AG09319 (cell line): ENCODE results near the gene SMG6.
A peak's percentile ranks its signal among the peaks of the same experiment; 100 is the strongest.

ENCODE experiments used
- DNase-seq: peaks from one replicate; pipeline ENCODE4 v3.0.0-alpha.2; 2010; ENCODE audit warnings: low read depth; ENCODE audit errors: extremely low read depth
- CTCF ChIP-seq: IDR thresholded peaks from 2 replicates; pipeline ENCODE4 v1.5.1; 2011; ENCODE audit warnings: low read depth, mild to moderate bottlenecking, inconsistent platforms, low read length, moderate library complexity

SMG6 gene

GRCh38 chr17:2028737-2029136 lies 274.8 kb downstream of the SMG6 start:
- TF ChIP-seq CTCF = no peak
- no peak for DNase-seq

- TF ChIP-seq CTCF = no peak
- DNase-seq = no peak
These were observed 275.4 kb downstream of the SMG6 start for GRCh38 chr17:2028234-2028614.

- no peak for TF ChIP-seq CTCF
- no peak for DNase-seq
These were observed 275.9 kb downstream of the SMG6 start for GRCh38 chr17:2027528-2028233.

- no peak for DNase-seq
- TF ChIP-seq CTCF = peak; percentile 88
These were observed 277.8 kb downstream of the SMG6 start for GRCh38 chr17:2025622-2026309.

- no peak for DNase-seq
- no peak for TF ChIP-seq CTCF
These were observed 278.4 kb downstream of the SMG6 start, which contains the start of gene RTN4RL1 for GRCh38 chr17:2025220-2025621. Gene RTN4RL1 (minus strand): TSS chr17:2025334. CDS start chr17:2024865, 469 bp downstream.

GRCh38 chr17:2024572-2025219 lies 278.9 kb downstream of the SMG6 start:
- DNase-seq = no peak
- no peak for TF ChIP-seq CTCF
